Activated CD4-positive, alpha-beta T cell treated with anti-CD3 and anti-CD28 coated beads, Interleukin-2, amount 50 U/mL, for 16 hours (primary cell): ENCODE data around the gene UGT2B7.
"Not testable (repeated sequence)": the region's sequence is repeated elsewhere in the genome, so short reads cannot be mapped to it uniquely, and the experiment has no call there.

Experiments used
- DNase-seq: peaks from one replicate; pipeline ENCODE4 v3.0.0-alpha.2; 2020

The UGT2B7 gene

DNA sequence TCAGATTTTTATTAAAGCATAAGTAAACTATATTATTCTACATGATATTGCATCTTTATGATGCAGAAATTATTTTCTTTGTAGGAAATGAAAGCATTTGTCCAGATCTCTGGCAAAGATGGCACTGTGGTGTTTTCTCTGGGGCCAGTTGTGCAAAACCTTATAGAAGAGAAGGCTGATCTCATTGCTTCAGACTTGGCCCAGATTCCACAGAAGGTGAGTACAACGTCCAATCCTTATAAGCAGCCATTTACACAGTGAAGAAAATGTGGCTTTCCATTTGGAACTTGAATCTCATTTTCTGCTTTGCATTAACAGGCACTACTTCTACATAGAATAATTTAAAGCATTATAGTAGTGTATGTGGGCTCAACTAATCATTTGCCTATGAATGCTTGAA, 6.9 kb upstream of the UGT2B7 start:
- DNase-seq = no peak

DNA sequence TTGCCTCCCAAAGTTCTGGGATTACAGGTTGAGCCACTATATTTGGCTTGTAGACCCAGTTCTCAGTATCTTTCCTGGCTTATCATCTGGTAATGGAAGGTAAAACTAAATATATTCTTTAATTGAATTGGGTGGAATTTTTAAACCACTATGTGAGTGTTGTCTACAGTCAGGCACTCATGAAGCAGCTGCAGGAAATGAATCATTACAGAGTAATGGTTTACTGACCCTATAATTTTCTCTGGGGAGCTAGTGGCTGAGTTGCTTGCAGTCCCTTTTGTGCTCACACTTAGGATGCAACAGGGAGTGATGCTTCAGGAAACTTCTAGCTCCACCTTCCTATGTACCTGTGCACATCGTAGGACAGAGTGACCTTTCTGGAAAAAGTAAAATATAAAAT, 4.1 kb upstream of the UGT2B7 start:
- no peak for DNase-seq

DNA sequence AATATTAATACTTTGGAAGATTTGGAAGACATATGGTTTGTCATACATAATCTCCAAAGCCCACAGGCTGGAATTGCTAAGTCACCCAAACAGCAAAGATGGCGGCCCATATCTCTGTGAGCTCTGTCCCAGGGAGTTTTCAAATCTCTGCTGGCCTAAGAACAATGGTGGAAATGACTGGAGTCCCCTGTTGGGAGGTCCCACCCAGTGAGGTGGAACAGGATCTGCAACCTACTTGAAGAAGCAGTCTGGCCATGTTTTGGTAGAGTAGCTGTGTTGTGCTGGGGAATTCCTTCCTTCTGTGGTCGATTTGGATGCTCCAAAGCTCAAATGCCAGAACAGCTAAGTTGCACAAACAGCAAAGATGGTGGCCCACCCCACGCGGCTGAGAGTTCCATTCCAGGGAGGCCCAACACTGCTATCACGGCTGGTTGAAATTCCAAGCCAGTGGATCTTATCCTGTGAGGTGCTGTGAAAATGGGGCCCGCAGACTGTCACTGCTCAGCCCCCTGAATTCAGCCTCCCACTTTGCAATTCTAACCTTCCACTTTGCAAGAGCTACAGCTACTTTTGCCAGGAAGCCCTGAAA, 3.2 kb upstream of the UGT2B7 start:
- no peak for DNase-seq

DNA sequence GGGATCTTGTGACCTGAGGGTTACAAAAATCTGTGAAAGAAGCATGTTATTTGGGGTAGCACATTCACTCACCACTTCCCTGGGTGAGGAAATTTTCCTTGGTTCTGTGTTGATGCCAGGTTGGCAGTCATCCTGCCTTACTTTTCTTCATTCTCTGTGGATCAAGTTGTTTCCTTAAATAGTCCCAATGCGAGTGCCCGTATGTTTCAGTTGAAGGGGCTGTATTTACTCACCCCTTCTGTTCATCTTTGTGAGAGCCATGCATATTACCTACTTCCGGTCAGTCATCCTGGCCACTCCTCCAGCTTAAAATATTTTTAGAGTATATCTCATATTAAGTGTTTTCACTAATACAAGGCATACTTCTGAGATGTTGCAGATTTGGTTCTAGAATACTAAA, 2.6 kb upstream of the UGT2B7 start:
- no peak for DNase-seq

DNA sequence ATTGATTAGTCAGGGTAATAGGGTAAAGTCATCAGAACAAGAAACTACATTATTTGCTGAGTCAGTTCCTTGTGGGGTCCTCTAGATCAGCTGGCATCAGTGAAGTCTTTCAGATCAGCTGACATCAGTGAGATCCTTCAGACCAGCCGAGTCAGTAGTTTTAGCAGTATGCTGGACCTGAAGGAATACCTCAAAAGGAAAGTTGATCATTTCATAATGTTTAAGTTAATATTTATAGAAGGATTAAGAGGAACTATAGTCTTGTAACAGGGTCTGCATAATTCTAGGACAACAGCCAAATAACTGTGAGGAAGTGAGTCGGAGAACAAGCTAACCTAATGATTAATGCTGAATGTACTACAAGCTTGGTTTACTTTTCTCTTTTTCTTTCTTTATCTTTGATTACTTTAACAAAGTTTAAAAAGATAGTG, 958 bp upstream of the UGT2B7 start:
- DNase-seq = no peak

DNA sequence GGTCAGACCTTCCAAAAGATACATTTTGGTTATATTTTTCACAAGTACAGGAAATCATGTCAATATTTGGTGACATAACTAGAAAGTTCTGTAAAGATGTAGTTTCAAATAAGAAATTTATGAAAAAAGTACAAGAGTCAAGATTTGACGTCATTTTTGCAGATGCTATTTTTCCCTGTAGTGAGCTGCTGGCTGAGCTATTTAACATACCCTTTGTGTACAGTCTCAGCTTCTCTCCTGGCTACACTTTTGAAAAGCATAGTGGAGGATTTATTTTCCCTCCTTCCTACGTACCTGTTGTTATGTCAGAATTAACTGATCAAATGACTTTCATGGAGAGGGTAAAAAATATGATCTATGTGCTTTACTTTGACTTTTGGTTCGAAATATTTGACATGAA, 536 bp downstream of the UGT2B7 start:
- DNase-seq = no peak

DNA sequence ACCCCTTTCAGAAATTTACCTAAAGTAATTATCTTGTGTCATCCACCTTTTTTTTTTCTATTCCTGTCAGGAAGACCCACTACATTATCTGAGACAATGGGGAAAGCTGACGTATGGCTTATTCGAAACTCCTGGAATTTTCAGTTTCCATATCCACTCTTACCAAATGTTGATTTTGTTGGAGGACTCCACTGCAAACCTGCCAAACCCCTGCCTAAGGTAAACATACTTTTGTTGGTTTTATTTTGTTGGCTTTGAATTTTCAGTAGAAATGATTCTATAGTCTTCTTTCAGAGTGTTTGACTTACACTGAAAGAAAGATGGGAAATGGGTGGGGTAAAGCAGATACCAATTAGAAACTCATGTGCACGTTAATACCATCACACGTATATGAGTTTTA, 2.2 kb downstream of the UGT2B7 start:
- DNase-seq = no peak

DNA sequence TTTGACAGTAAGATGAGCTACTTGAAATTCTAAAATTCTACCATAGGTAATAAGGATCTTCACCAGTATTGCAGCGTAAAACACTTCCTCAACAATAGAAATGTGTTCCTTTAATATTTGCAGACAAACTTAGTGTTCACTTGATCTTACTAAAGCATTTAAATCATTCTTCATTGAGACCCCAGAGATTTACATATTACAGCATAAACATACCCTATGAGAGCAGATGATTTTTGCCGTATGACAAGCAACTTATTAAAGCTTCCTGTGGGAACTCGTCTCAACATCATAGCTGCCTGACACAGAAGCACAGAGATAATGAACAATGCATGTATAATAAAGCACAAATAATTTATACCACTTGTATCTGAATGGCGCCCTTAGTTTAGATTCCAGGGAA, 3.6 kb downstream of the UGT2B7 start:
- DNase-seq = no peak

DNA sequence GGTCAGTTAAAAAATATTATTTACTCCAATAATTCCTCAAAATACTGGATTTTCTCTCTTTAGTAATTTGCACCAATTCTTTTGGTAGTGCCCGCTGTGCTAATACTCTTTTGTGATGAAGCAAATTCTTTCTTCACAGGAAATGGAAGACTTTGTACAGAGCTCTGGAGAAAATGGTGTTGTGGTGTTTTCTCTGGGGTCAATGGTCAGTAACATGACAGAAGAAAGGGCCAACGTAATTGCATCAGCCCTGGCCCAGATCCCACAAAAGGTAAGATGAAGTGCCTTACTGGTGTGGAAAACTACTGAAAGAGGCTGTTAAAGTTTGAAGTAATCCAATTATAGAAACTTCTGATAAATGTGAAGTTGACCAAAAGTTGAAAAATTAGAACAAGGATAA, 6.4 kb downstream of the UGT2B7 start:
- DNase-seq = not testable (repeated sequence)

DNA sequence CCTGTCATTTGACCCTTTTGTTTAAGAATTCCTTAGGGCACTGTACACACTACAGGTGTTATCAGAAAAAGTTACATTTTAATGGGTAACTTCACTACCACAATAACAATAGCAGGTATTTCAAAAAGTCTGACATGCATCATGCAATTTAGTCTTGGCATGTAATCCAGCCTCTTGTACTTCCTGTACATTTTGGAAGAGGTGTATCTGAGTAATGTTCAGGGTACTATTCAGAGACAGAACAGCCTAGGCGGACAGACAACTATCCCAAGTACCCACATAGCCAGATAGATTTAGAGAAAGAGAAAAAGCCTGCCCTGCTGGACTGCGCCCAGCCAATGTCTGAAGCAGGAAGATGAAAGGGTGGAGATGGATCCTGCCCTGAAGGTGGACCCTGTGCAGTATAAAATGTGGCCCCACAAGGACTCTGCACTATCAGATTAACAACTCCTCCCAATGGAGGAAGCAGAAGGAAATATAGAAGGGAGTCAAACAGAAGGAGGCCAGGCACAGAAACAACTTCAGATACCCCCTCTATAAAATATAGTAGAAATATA, 8.5 kb downstream of the UGT2B7 start:
- no peak for DNase-seq

DNA sequence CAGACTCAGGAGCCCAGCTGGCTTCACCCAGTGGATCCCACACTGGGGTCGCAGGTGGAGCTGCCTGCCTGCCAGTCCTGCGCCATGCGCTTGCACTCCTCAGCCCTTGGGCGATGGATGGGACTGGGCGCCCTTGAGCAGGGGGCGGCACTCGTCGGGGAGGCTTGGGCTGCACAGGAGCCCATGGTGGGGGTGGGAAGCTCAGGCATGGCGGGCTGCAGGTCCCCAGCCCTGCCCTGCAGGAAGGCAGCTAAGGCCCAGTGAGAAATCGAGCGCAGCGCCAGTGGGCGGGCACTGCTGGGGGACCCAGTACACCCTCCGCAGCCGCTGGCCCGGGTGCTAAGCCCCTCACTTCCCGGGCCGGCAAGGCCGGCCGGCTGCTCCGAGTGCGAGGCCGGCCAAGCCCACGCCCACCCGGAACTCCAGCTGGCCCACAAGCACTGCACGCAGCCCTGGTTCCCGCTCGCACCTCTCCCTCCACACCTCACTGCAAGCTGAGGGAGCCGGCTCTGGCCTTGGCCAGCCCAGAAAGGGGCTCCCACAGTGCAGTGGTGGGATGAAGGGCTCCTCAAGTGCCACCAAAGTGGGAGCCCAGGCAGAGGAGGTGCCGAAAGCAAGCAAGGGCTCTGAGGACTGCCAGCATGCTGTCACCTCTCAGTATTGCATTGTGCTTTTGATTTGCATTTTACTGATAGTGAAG, 19.0 kb downstream of the UGT2B7 start:
- not testable (repeated sequence) for DNase-seq

DNA sequence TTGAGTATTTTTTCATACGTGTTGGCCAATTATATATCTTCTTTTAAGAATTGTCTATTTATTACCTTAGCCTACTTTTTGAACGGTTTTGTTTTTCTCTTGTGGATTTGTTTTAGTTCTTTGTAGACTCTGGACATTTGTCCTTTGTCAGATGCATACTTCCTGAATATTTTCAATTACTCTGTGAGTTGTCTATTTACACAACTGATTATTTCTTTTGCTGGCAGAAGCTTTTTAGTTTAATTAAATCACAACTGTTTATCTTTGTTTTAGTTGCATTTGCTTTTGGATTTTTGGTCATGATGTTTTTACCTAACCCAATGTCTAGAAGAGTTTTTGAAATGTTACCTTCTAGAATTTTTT, 19.6 kb downstream of the UGT2B7 start:
- DNase-seq = no peak

DNA sequence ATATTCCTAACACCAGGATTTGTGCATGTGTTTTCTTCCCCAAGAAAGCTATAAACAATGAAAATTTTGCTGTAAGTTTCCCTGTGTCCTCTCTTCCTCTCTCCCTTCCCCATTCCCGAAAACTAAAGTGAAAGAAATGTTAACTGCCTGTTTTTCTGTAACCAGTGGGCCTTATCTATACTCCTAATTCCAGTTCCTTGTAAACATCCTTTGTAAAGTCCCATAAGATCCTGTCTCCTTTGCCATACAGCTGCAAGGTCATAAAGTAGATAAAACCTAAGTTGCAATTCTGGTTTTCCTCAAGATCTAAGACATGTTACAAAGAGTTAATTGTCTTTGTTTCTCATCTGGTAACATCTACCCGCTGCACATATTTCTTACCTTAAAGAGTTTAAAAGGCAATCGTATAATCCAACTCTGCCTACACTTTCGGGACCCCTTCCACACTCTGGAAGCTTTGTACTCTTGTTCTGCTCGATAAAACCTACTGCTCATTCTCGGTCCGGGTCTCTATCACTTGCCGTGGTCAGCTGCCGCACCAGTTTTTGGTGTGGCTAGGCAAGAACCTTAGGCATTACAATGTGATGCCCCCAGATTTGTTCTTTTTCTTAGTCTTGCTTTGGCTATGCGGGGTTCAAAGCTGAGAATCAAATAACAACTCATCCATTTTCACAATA, 20.5 kb downstream of the UGT2B7 start:
- DNase-seq = no peak

DNA sequence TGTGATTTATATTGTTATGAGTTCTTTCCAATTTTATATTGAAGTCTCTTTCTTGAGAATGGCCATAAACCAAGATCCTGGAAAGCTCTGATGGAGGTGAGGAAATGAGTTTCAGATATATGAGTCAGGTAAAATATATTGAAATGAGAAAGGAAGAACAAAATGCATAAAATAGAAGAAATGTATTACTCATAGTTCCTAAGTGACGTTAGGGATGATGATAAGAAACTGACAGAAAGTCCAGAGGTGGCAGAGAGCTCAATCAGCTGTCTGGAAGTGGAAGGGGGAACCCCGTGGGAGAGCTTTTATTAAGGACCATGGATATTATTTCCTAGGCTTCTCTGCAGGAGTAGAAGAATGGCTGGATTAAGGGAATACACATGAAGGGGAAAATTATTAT, 24.6 kb downstream of the UGT2B7 start:
- no peak for DNase-seq

DNA sequence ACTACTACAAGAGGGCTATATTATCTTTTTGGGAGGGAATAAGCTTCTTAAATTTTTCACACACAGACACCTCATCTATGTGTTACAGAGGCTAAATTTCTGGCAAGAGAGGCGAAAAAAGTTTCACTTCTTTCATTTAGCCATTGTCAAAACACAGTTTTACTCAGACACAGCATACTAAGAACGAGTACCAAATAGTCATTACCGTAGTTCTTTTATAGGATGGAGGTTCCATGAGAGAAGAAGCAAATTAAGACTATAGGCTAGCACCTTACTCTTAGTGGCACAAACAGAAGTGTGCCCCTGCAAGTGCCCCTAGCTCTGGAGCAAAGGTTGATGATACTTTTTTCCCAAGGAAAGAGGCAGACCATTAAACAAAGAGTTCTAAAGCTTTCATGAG, 26.2 kb downstream of the UGT2B7 start:
- DNase-seq = no peak

DNA sequence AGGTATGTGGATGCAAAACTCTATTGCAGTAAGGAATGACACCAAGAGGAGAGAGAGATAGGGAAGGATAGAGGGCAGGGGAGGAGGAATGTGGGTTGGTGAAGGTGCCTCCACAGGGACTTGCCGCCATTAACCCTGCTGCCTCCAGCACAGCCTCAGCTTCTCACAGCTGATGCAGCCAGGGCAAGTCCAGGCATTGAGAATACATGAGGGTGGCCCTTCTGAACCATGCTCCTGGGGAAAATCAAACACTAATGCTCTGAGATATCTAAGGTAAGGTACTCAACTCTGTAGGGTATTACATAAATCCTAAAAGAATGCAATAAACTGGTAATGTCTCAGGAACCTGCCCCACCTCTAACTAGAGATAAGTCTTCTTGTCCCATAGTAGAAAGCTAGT, 28.7 kb downstream of the UGT2B7 start:
- DNase-seq = no peak

DNA sequence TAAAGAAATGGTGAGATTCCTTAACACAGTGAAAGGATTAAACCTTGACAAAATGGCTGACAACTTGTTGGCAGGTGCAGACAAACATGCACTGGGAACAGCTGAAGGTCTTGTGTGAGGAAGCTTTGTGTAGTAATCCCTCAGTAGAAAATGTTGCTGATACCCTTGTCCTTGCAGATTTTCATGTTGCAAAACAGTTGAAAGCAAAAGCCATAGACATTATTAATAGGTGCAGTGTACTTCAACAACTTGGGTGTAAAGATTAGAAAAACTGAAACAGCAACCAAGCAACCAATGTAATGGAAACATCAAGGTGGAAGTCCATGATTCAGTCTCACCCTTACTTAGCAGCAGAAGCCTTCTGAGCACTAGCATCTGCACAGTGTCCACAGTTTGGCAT, 29.8 kb downstream of the UGT2B7 start:
- no peak for DNase-seq

DNA sequence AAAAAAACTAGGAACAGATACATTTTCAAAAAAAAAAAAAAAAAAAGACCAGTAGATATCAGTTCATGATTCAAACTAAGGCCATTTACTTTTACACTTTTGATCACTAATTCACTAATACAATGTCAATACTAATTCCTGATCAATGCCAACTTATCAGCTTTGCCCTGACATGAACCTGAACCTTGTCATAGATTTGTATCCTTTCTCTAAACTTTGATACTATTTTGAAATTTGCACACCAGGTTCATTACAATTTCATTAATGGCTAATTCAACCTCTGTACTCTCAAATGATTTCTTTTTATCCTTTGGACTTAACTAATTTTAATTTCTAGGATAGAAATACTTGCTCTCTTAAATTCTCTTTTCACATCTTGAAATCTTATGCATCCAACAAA, 37.7 kb downstream of the UGT2B7 start:
- DNase-seq = no peak

DNA sequence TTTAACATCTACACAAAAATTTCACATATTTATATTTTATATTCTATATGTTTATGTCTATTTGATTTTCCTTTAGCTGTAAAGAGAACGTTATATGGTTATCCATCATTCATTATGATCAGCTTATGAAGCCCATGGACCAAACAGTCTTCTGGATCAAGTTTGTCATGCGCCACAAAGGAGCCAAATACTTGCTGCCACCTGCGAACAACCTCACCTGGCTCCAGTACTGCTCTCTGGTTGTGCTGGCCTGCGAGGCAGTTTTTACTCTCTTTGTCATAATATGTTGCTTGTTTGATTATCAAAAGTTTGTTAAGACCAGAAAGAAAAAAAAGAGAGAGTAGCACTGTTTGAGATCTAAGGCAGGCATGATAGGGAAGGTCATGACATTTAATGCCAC, 38.2 kb downstream of the UGT2B7 start:
- DNase-seq = no peak

DNA sequence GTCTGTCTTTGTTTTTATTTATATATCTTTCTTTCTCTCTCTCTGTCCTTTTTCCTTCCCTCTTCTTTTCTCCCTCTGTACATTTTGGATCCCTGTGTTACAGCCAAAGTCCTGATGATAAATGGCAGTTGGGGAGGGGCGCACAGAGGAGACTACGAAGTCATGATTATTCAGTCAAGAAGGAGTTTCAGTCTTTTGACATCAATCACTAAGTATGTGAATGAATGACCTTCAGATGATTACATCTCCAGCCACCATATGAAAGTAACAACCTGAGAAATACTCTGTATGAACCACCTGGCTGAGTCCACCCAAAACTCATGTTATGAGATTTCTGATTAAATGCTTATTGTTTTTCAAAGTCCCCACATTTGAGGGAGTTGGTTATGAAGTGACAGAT, 45.0 kb downstream of the UGT2B7 start:
- no peak for DNase-seq

DNA sequence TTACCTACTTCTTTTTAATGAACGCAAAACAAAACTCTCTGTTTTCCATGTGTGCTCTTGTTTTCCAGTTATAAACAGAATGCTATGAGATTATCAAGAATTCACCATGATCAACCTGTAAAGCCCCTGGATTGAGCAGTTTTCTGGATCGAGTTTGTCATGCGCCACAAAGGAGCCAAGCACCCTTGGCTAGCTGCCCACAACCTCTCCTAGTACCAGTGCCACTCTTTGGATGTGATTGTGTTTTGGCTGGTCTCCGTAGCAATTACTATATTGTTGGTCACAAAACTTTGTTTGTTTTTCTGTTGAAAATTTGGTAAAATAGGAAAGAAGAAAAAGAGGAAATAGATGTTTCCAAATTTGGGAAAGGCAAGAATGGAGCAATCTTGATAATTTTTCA, 51.1 kb downstream of the UGT2B7 start:
- no peak for DNase-seq

DNA sequence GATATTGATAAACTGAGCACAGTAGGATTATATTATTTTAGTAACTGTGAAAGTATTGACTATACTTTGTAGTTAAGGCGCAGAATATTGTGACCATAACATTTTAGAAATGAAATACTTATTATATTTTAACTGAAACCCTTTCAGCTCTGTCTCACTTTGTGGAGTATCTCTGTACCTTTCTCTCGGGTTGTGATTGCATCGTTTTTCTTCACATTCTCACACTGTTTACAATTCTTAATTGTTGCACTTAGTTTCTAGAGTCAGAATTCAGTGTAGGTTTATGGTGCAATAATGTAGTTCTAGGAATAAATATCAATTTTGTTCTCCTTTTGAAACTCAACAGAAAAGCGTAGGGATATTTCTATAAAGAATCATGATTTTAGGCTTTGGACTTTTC, 57.7 kb downstream of the UGT2B7 start:
- DNase-seq = no peak

DNA sequence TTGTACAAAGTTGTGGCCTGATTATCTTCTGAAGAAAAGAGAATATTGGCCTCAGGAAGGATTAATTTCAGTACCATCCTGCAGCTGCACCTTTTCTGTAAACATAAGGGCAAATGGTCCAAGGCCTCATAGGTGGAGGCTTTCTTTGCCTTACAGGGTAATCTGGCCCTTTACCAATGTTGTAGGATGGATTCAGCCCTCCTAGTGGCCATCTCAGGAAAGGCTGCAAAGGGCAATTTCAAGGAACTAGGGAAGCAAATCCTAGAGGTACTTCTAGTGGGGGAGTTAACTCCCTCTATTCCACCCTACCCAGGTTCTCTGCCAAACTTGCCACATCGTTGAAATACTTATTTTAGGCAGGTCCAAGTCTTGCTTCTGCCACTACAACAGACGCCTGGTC, 60.6 kb downstream of the UGT2B7 start:
- no peak for DNase-seq
